ENCODE measurements around the gene PDE6H. TPM values are rescaled to one million over a fixed set of nuclear protein-coding genes. Genes with fewer than 3 reads are reported as not detected.

PDE6H gene
- polyA plus RNA-seq, 1 donor: not detected

GRCh38 chr12:14958361-14959125 lies 14.3 kb upstream of the PDE6H start:
- no peaks in the 10 kb centered on the region for H3K27me3 ChIP-seq (ENCODE audit: control insufficient read depth, insufficient read depth, low read length)
- H3K4me3 ChIP-seq (ENCODE audit: low read length): no peak overlapping the region
- no peak for DNase-seq
- no peaks in the 10 kb centered on the region for H3K9me3 ChIP-seq (ENCODE audit: control insufficient read depth, low read depth, low read length)
- H3K27ac ChIP-seq (ENCODE audit: low read length): no peak overlapping the region
- H3K4me1 ChIP-seq (ENCODE audit: control insufficient read depth, insufficient read depth, low read length): no peaks in the 10 kb centered on the region
- H3K36me3 ChIP-seq (ENCODE audit: control insufficient read depth, insufficient read depth, low read length): no peaks in the 10 kb centered on the region
- WGBS (ENCODE audit: insufficient coverage, low lambda C conversion rate): 87% methylated on average over 3 of the region's 11 CpGs

DNA sequence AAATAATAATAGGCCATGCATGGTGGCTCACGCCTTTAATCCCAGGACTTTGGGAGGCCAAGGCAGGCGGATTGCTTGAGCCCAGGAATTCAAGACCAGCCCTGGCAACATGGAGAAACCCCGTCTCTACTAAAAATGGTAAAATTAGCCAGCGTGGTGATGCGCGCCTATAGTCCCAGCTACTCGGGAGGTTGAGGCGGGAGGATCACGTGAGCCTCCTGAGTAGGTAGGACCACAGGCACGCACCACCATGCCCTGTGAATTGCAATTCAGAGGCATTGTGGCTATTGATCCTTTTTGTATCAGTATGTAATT lies 13.8 kb upstream of the PDE6H start:
- no peaks in the 10 kb centered on the region for H3K4me1 ChIP-seq (ENCODE audit: control insufficient read depth, insufficient read depth, low read length)
- DNase-seq: no peak
- H3K4me3 ChIP-seq (ENCODE audit: low read length): no peak overlapping the region
- H3K27me3 ChIP-seq (ENCODE audit: control insufficient read depth, insufficient read depth, low read length): no peaks in the 10 kb centered on the region
- no peaks in the 10 kb centered on the region for H3K9me3 ChIP-seq (ENCODE audit: control insufficient read depth, low read depth, low read length)
- WGBS (ENCODE audit: insufficient coverage, low lambda C conversion rate): no CpG with 5 or more reads among the region's 10 CpGs
- H3K27ac ChIP-seq (ENCODE audit: low read length): no peak overlapping the region
- no peaks in the 10 kb centered on the region for H3K36me3 ChIP-seq (ENCODE audit: control insufficient read depth, insufficient read depth, low read length)

- Histone ChIP-seq H3K4me1 (ENCODE audit: control insufficient read depth, insufficient read depth, low read length) (no peaks in the 10 kb centered on the region), H3K27me3 (ENCODE audit: control insufficient read depth, insufficient read depth, low read length) (no peaks in the 10 kb centered on the region), H3K36me3 (ENCODE audit: control insufficient read depth, insufficient read depth, low read length) (no peaks in the 10 kb centered on the region), H3K27ac (ENCODE audit: low read length) (no peak overlapping the region), H3K9me3 (ENCODE audit: control insufficient read depth, low read depth, low read length) (no peaks in the 10 kb centered on the region), H3K4me3 (ENCODE audit: low read length) (no peak overlapping the region)
- WGBS (ENCODE audit: insufficient coverage, low lambda C conversion rate): no CpG with 5 or more reads among the region's 3 CpGs
- no peak for DNase-seq
Measured at GRCh38 chr12:14959463-14959862, 13.4 kb upstream of the PDE6H start.

DNA sequence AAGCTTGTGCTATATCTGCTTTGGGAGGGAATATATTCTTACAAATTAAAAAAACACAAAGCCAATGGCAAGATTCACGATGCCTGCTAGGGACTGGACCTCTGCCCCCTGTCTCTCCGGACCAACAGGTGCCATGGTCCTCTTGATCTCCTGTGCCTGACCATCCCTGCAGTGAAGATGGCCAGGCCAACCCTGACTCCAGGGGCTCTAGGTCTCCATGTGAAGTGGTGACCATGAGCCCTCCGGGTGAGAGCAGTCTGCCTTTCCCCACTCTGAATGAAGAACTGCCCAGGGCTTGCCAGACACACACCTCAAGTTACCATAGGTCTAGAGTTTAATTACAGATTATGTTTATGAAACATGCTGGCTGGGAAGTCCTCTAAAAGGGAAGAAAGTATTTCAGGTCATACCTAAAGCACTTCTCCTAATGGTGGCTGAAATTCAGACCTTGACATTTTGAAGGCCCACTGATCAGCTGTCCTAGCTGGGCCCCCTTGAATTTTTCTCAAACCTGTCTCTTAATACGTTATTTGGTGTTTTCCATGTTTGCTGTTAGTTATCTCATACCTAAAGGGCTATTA lies 12.8 kb upstream of the PDE6H start:
- Histone ChIP-seq H3K27ac (ENCODE audit: low read length) (no peak overlapping the region), H3K9me3 (ENCODE audit: control insufficient read depth, low read depth, low read length) (no peaks in the 10 kb centered on the region), H3K4me3 (ENCODE audit: low read length) (no peak overlapping the region), H3K27me3 (ENCODE audit: control insufficient read depth, insufficient read depth, low read length) (no peaks in the 10 kb centered on the region), H3K36me3 (ENCODE audit: control insufficient read depth, insufficient read depth, low read length) (no peaks in the 10 kb centered on the region), H3K4me1 (ENCODE audit: control insufficient read depth, insufficient read depth, low read length) (no peaks in the 10 kb centered on the region)
- no CpG with 5 or more reads among the region's 4 CpGs for WGBS (ENCODE audit: insufficient coverage, low lambda C conversion rate)
- no peak for DNase-seq

DNA sequence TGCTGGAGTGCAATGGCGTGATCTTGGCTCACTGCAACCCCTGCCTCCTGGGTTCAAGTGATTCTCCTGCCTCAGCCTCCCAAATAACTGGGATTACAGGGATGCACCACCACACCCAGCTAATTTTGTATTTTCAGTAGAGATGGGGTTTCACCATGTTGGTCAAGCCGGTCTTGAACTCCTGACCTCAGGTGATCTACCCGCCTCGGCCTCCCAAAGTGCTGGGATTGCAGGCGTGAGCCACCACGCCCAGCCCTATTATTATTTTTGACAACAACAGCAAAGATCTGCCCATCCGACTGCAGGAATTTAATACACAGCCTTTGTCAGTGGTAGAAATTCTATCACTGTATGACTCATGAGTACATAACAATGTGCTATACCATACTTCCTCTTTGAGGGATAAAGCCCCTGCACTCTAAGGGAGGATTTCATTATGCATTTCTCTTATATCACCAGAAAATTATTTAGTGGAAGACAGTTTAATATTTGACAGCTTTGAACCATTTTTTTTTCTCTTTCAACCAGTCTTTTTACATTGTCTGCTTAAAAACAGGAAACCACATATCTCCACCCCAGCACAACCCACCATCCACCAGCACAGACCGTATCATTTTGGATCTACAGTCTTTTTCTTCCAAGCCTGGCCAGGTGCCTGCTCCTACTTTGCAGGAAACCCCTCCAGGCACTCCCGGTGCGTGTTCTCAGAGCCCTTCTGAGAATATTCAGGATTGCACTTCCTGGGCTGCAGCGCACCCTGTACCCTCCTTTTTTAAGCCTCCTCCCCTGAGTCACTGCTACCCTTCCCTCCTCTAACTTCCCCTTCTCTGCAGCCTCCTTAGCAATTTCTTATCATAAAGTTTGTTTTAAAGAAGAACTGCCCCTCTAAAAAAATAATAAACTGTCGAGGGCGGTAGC lies 12.0 kb upstream of the PDE6H start:
- DNase-seq: no peak
- Histone ChIP-seq H3K27me3 (ENCODE audit: control insufficient read depth, insufficient read depth, low read length) (no peaks in the 10 kb centered on the region), H3K4me3 (ENCODE audit: low read length) (peak overlapping the region; percentile 22), H3K36me3 (ENCODE audit: control insufficient read depth, insufficient read depth, low read length) (no peaks in the 10 kb centered on the region), H3K4me1 (ENCODE audit: control insufficient read depth, insufficient read depth, low read length) (no peaks in the 10 kb centered on the region), H3K27ac (ENCODE audit: low read length) (peak overlapping the region; percentile 23), H3K9me3 (ENCODE audit: control insufficient read depth, low read depth, low read length) (no peaks in the 10 kb centered on the region)
- WGBS (ENCODE audit: insufficient coverage, low lambda C conversion rate): 80% methylated on average over 2 of the region's 13 CpGs

GRCh38 chr12:14961466-14962152 lies 11.2 kb upstream of the PDE6H start, which contains the start of gene ARHGDIB:
TSS of gene ARHGDIB (minus strand) at chr12:14961601. CDS start at chr12:14950712, 10,889 bp downstream.
- Histone ChIP-seq H3K4me3 (ENCODE audit: low read length) (peak within 1 kb of the TSS; percentile 22), H3K27ac (ENCODE audit: low read length) (peak within 1 kb of the TSS; percentile 23), H3K4me1 (ENCODE audit: control insufficient read depth, insufficient read depth, low read length) (no peaks in the 10 kb centered on the region), H3K9me3 (ENCODE audit: control insufficient read depth, low read depth, low read length) (no peaks in the 10 kb centered on the region), H3K36me3 (ENCODE audit: control insufficient read depth, insufficient read depth, low read length) (no peaks in the 10 kb centered on the region), H3K27me3 (ENCODE audit: control insufficient read depth, insufficient read depth, low read length) (no peaks in the 10 kb centered on the region)
- DNase-seq: peak; percentile 23 to 29
- WGBS (ENCODE audit: insufficient coverage, low lambda C conversion rate): 80% methylated on average over 4 of the region's 14 CpGs

DNA sequence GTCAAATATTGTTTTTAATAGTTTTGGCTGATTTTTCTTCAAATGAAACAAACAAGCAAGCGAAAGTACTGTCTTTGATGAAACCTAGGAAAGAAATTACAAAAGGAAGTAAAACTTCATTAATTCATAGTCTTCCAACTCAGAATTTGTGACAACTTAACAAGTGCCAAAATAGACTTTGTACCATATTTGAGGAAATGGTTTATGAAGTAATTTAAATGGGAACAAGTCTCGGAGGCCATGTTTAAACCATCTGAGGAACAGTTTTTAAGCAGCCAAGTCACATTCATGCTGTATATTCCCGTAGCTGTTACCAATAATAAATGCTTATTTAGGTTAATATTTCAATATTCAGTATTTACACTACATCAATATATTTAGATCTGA lies 10.7 kb upstream of the PDE6H start:
- 100% methylated on average over 1 of the region's 3 CpGs for WGBS (ENCODE audit: insufficient coverage, low lambda C conversion rate)
- no peaks in the 10 kb centered on the region for H3K9me3 ChIP-seq (ENCODE audit: control insufficient read depth, low read depth, low read length)
- no peaks in the 10 kb centered on the region for H3K36me3 ChIP-seq (ENCODE audit: control insufficient read depth, insufficient read depth, low read length)
- no peaks in the 10 kb centered on the region for H3K4me1 ChIP-seq (ENCODE audit: control insufficient read depth, insufficient read depth, low read length)
- no peak overlapping the region for H3K4me3 ChIP-seq (ENCODE audit: low read length)
- no peak overlapping the region for H3K27ac ChIP-seq (ENCODE audit: low read length)
- no peak for DNase-seq
- no peaks in the 10 kb centered on the region for H3K27me3 ChIP-seq (ENCODE audit: control insufficient read depth, insufficient read depth, low read length)

- Histone ChIP-seq H3K27me3 (ENCODE audit: control insufficient read depth, insufficient read depth, low read length) (no peaks in the 10 kb centered on the region), H3K36me3 (ENCODE audit: control insufficient read depth, insufficient read depth, low read length) (no peaks in the 10 kb centered on the region), H3K27ac (ENCODE audit: low read length) (no peak overlapping the region), H3K4me1 (ENCODE audit: control insufficient read depth, insufficient read depth, low read length) (no peaks in the 10 kb centered on the region), H3K4me3 (ENCODE audit: low read length) (no peak overlapping the region), H3K9me3 (ENCODE audit: control insufficient read depth, low read depth, low read length) (no peaks in the 10 kb centered on the region)
- WGBS (ENCODE audit: insufficient coverage, low lambda C conversion rate): 100% methylated on average over 3 of the region's 3 CpGs
- no peak for DNase-seq
Measured at GRCh38 chr12:14962797-14963196, 10.0 kb upstream of the PDE6H start.

GRCh38 chr12:14963520-14963919 lies 9.3 kb upstream of the PDE6H start:
- H3K27ac ChIP-seq (ENCODE audit: low read length): no peak overlapping the region
- no peak overlapping the region for H3K4me3 ChIP-seq (ENCODE audit: low read length)
- H3K36me3 ChIP-seq (ENCODE audit: control insufficient read depth, insufficient read depth, low read length): no peaks in the 10 kb centered on the region
- no peaks in the 10 kb centered on the region for H3K27me3 ChIP-seq (ENCODE audit: control insufficient read depth, insufficient read depth, low read length)
- H3K4me1 ChIP-seq (ENCODE audit: control insufficient read depth, insufficient read depth, low read length): no peaks in the 10 kb centered on the region
- 100% methylated on average over 2 of the region's 7 CpGs for WGBS (ENCODE audit: insufficient coverage, low lambda C conversion rate)
- no peaks in the 10 kb centered on the region for H3K9me3 ChIP-seq (ENCODE audit: control insufficient read depth, low read depth, low read length)
- DNase-seq: no peak

GRCh38 chr12:14964406-14964805 lies 8.4 kb upstream of the PDE6H start:
- WGBS (ENCODE audit: insufficient coverage, low lambda C conversion rate): 40% methylated on average over 1 of the region's 2 CpGs
- Histone ChIP-seq H3K4me1 (ENCODE audit: control insufficient read depth, insufficient read depth, low read length) (no peaks in the 10 kb centered on the region), H3K36me3 (ENCODE audit: control insufficient read depth, insufficient read depth, low read length) (no peaks in the 10 kb centered on the region)

More at GRCh38 chr12:14964406-14964805, 8.4 kb upstream of the PDE6H start:
- no peaks in the 10 kb centered on the region for H3K9me3 ChIP-seq (ENCODE audit: control insufficient read depth, low read depth, low read length)
- no peaks in the 10 kb centered on the region for H3K27me3 ChIP-seq (ENCODE audit: control insufficient read depth, insufficient read depth, low read length)
- H3K4me3 ChIP-seq (ENCODE audit: low read length): no peak overlapping the region
- no peak for DNase-seq
- no peak overlapping the region for H3K27ac ChIP-seq (ENCODE audit: low read length)

All from large intestine (tissue), 3 donors.